Tibial nerve (tissue), 4 donors: ENCODE measurements around the gene DHRSX. TPM values are rescaled to one million over a fixed set of nuclear protein-coding genes. Genes with fewer than 3 reads are reported as not detected.
A peak's percentile ranks its signal among the peaks of the same experiment; 100 is the strongest.

Experiments used
- DNase-seq, 2 donors: peaks; one replicate each; pipeline ENCODE4 v3.0.0-alpha.2; 2019; ENCODE audit warnings: low spot score in 2 of 2
- H3K27ac ChIP-seq, 4 donors: fragments of 200-600 bp; sonication (generic) in 3 of 4; one replicate each; pipeline ENCODE4 v1.5.1; 2017 to 2019; ENCODE audit warnings: mild to moderate bottlenecking in 1 of 4
- H3K27me3 ChIP-seq, 2 donors: fragments of 200-600 bp; sonication (generic) in 1 of 2; one replicate each; pipeline versions ENCODE4 v1.5.1 to v1.6.0; 2017 to 2019
- H3K36me3 ChIP-seq, 3 donors: fragments of 200-600 bp; sonication (generic); one replicate each; pipeline ENCODE4 v1.5.1; 2018 to 2019
- H3K4me1 ChIP-seq, 4 donors: fragments of 200-600 bp; sonication (generic) in 3 of 4; one replicate each; pipeline ENCODE4 v1.5.1; 2017 to 2019
- H3K4me3 ChIP-seq, 4 donors: fragments of 200-600 bp; sonication (generic) in 3 of 4; one replicate each; pipeline ENCODE4 v1.5.1; 2017 to 2019; ENCODE audit warnings: mild to moderate bottlenecking in 1 of 4, moderate library complexity in 1 of 4
- H3K9me3 ChIP-seq, 4 donors: fragments of 200-600 bp; sonication (generic) in 3 of 4; one replicate each; pipeline ENCODE4 v1.5.1; 2017 to 2019
- EP300 ChIP-seq, 2 donors: sonication (generic); formaldehyde crosslinking; IDR thresholded peaks; one replicate each; pipeline ENCODE4 v1.6.1; 2017; ENCODE audit warnings: antibody characterized with exemption in 2 of 2, mild to moderate bottlenecking in 1 of 2
- POLR2A ChIP-seq, 2 donors: fragments of 450-650 bp; IDR thresholded peaks; one replicate each; pipeline ENCODE4 v1.6.1; 2017; ENCODE audit warnings: antibody characterized with exemption in 2 of 2, mild to moderate bottlenecking in 2 of 2, moderate library complexity in 2 of 2
- WGBS, 2 donors: methylation state at CpG; one replicate each; pipeline ENCODE4 v1.1.5; 2018; 5-methylcytosine and 5-hydroxymethylcytosine counted together
- total RNA-seq, 4 donors: library from RNA; depleted of rRNA; stranded (reverse); fragments of >200 nt; gene quantifications; one replicate each; pipeline ENCODE4 v1.1.0, GENCODE V29; 2016
- TF ChIP-seq, protein P1 (sequence below), 5 experiments: fragments of 200-600 bp in 3 of 5; fragments of 450-650 bp in 2 of 5; sonication (generic) in 3 of 5; IDR thresholded peaks; one replicate each; pipeline ENCODE4 v1.5.1; 2016 to 2019; ENCODE audit warnings: antibody characterized with exemption in 5 of 5, mild to moderate bottlenecking in 3 of 5, moderate library complexity in 2 of 5

The DHRSX gene
- total RNA-seq, 4 donors from 2014 or later = 20.3 to 44.3 (median 31.7) TPM

- DNase-seq = no peak
- H3K4me3 ChIP-seq = no peak overlapping the region
- no peaks in the 10 kb centered on the region for H3K4me1 ChIP-seq
- peaks cover 0 to 15% (median 1%) of the 10 kb centered on the region in 4 donors for H3K9me3 ChIP-seq
- no peak overlapping the region for H3K27ac ChIP-seq
- WGBS, 2 donors = 96% methylated on average over 14 of the region's 14 CpGs
- no peak for TF ChIP-seq POLR2A (IDR thresholded peaks at IDR 0.05)
- TF ChIP-seq EP300 (IDR thresholded peaks at IDR 0.05) = no peak
- TF ChIP-seq, protein P1, sequence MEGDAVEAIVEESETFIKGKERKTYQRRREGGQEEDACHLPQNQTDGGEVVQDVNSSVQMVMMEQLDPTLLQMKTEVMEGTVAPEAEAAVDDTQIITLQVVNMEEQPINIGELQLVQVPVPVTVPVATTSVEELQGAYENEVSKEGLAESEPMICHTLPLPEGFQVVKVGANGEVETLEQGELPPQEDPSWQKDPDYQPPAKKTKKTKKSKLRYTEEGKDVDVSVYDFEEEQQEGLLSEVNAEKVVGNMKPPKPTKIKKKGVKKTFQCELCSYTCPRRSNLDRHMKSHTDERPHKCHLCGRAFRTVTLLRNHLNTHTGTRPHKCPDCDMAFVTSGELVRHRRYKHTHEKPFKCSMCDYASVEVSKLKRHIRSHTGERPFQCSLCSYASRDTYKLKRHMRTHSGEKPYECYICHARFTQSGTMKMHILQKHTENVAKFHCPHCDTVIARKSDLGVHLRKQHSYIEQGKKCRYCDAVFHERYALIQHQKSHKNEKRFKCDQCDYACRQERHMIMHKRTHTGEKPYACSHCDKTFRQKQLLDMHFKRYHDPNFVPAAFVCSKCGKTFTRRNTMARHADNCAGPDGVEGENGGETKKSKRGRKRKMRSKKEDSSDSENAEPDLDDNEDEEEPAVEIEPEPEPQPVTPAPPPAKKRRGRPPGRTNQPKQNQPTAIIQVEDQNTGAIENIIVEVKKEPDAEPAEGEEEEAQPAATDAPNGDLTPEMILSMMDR (IDR thresholded peaks at IDR 0.05) = no peak
- peaks cover 0 to 38% (median 4%) of the 10 kb centered on the region in 3 donors for H3K36me3 ChIP-seq
- no peaks in the 10 kb centered on the region for H3K27me3 ChIP-seq
Measured at GRCh38 chrX:2406891-2407518, 93.8 kb downstream of the DHRSX start.

GRCh38 chrX:2404776-2405175 is 96.0 kb downstream of the DHRSX start:
- Histone ChIP-seq H3K4me3 (no peak overlapping the region), H3K27ac (no peak overlapping the region), H3K27me3 (no peaks in the 10 kb centered on the region), H3K36me3 (peaks cover 0 to 33% (median 4%) of the 10 kb centered on the region in 3 donors), H3K4me1 (peaks cover 0 to 8% (median 0%) of the 10 kb centered on the region in 4 donors), H3K9me3 (peaks cover 0 to 15% (median 1%) of the 10 kb centered on the region in 4 donors)
- DNase-seq = no peak
- WGBS, 2 donors = 58 to 65% methylated on average over 8 of the region's 8 CpGs
- TF ChIP-seq EP300 (IDR thresholded peaks at IDR 0.05) (no peak), POLR2A (IDR thresholded peaks at IDR 0.05) (no peak)
- TF ChIP-seq, protein P1 (IDR thresholded peaks at IDR 0.05) = no peak

- 77 to 87% methylated on average over 7 of the region's 7 CpGs for WGBS, 2 donors
- Histone ChIP-seq H3K27ac (peak overlapping the region in 3 of 4 donors; percentile 8 to 57 (median 9)), H3K9me3 (peaks cover 0 to 6% (median 1%) of the 10 kb centered on the region in 4 donors), H3K36me3 (peaks cover 0 to 21% (median 4%) of the 10 kb centered on the region in 3 donors), H3K27me3 (no peaks in the 10 kb centered on the region), H3K4me3 (peak overlapping the region in 2 of 4 donors; percentile 1 to 23), H3K4me1 (peaks cover 0 to 8% (median 0%) of the 10 kb centered on the region in 4 donors)
- no peak for TF ChIP-seq EP300 (IDR thresholded peaks at IDR 0.05)
- TF ChIP-seq POLR2A (IDR thresholded peaks at IDR 0.05) = no peak
- TF ChIP-seq, protein P1 (IDR thresholded peaks at IDR 0.05) = no peak
- DNase-seq = no peak
Measured at GRCh38 chrX:2402361-2402690, 98.5 kb downstream of the DHRSX start.

DNA sequence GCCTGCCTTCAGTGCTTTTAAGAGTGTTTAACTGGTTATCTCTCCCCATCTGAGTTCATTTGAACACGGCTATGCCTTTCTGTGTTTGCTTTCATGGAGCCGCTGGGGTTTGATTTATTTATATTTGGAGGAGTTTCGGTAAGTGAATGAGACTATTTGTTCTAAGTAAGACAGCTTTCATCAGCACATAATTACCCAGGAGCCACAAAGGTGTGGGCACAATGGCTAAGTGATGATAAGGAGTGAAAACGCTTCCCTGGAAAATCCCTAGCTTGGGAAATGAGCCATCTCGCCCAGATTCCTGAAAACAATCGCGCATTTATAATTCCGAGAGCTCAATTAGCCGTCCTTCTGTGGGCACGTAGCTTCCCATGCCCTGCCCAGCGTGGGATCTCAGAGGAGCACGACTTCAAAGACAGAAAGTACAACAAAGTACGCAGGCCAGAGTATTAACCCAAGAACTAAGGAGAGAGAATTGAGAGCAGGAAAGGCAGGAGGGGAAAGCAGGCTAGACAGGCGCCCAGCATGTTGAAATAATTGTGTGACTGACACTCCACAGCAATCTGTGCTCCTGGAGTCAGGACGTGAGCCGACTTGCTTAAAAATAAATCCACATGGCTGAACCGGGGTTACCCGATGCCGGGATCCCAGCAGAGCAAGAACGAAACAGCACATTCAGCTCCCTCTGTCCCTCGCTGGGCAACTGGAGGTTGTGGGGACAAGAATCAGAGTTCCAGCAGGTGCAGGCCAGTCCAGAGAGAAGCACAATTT is 99.0 kb downstream of the DHRSX start:
- H3K9me3 ChIP-seq = peaks cover 0 to under 1% (median under 1%) of the 10 kb centered on the region in 4 donors
- H3K27me3 ChIP-seq = no peaks in the 10 kb centered on the region
- WGBS, 2 donors = 43 to 45% methylated on average over 21 of the region's 21 CpGs
- TF ChIP-seq EP300 (IDR thresholded peaks at IDR 0.05) = peak in 1 of 2 donors; percentile 30
- no peak for TF ChIP-seq POLR2A (IDR thresholded peaks at IDR 0.05)
- TF ChIP-seq, protein P1 (IDR thresholded peaks at IDR 0.05) = no peak
- H3K36me3 ChIP-seq = peaks cover 0 to 16% (median under 1%) of the 10 kb centered on the region in 3 donors
- H3K4me3 ChIP-seq = peak overlapping the region in 2 of 4 donors; percentile 1 to 23
- DNase-seq = peak in 1 of 2 donors; percentile 23
- H3K4me1 ChIP-seq = peaks cover 0 to 8% (median 0%) of the 10 kb centered on the region in 4 donors
- H3K27ac ChIP-seq = peak overlapping the region in 3 of 4 donors; percentile 8 to 57 (median 9)

DNA sequence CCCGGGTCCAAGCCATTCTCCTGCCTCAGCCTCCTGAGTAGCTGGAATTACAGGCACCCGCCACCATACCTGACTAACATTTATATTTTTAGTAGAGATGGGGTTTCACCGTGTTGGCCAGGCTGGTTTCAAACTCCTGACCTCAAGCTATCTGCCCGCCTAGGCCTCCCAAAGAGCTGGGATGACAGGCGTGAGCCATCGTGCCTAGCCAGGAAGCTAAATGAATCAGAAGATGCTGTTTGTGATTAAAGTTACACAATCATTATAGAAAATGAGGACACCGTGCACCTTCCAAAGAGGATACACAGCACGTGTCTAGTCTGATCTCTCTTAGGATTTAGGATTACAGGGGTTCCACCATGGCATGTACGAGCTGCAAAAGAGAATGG is 99.6 kb downstream of the DHRSX start:
- DNase-seq = no peak
- H3K27ac ChIP-seq = peak overlapping the region in 2 of 4 donors; percentile 9 to 57

More for the DNA sequence above, 99.6 kb downstream of the DHRSX start:
- peaks cover 0 to 8% (median 0%) of the 10 kb centered on the region in 4 donors for H3K4me1 ChIP-seq
- TF ChIP-seq POLR2A (IDR thresholded peaks at IDR 0.05) (no peak), EP300 (IDR thresholded peaks at IDR 0.05) (no peak)
- TF ChIP-seq, protein P1 (IDR thresholded peaks at IDR 0.05) = no peak
- 83 to 87% methylated on average over 9 of the region's 9 CpGs for WGBS, 2 donors
- peaks cover 0 to 10% (median 0%) of the 10 kb centered on the region in 3 donors for H3K36me3 ChIP-seq
- H3K4me3 ChIP-seq = no peak overlapping the region
- no peaks in the 10 kb centered on the region for H3K9me3 ChIP-seq
- H3K27me3 ChIP-seq = no peaks in the 10 kb centered on the region
